ENCODE data around the gene NOC4L. TPM values are rescaled to one million over a fixed set of nuclear protein-coding genes. Genes with fewer than 3 reads are reported as not detected.

The NOC4L gene
- total RNA-seq, 4 donors from 2014 or later, result 10.4 to 15.4 (median 11.5) TPM

- H3K36me3 ChIP-seq, result no peaks in the 10 kb centered on the region
- peaks cover 0 to 5% (median 2%) of the 10 kb centered on the region in 4 donors for H3K4me1 ChIP-seq
- intact Hi-C loops (cut with DNase I), result no loop called here
- H3K27me3 ChIP-seq, result peaks cover 0 to 95% (median 10%) of the 10 kb centered on the region in 4 donors
- H3K27ac ChIP-seq (replicated peaks in 1 of 4), result no peak overlapping the region
- no peak for TF ChIP-seq CTCF (IDR thresholded peaks at IDR 0.05)
- no peak for TF ChIP-seq POLR2AphosphoS5 (IDR thresholded peaks at IDR 0.05)
- TF ChIP-seq EP300 (IDR thresholded peaks at IDR 0.05), result no peak
- TF ChIP-seq POLR2A (IDR thresholded peaks at IDR 0.05; ENCODE audit: low read depth), result no peak
- WGBS, result 40% methylated on average over 10 of the region's 16 CpGs
- no peak for DNase-seq (ENCODE audit: extremely low spot score)
- H3K4me3 ChIP-seq, result no peak overlapping the region
- no peaks in the 10 kb centered on the region for H3K9me3 ChIP-seq
Observed at GRCh38 chr12:132170094-132170636, 25.9 kb downstream of the NOC4L start.

GRCh38 chr12:132170637-132171292, 26.5 kb downstream of the NOC4L start:
- WGBS, result 73% methylated on average over 8 of the region's 33 CpGs
- Histone ChIP-seq H3K4me3 (no peak overlapping the region), H3K4me1 (peaks cover 0 to 5% (median 2%) of the 10 kb centered on the region in 4 donors), H3K9me3 (no peaks in the 10 kb centered on the region), H3K27ac (replicated peaks in 1 of 4) (no peak overlapping the region), H3K27me3 (peaks cover 0 to 100% (median 12%) of the 10 kb centered on the region in 4 donors), H3K36me3 (no peaks in the 10 kb centered on the region)
- TF ChIP-seq POLR2A (IDR thresholded peaks at IDR 0.05; ENCODE audit: low read depth), result no peak
- no peak for TF ChIP-seq EP300 (IDR thresholded peaks at IDR 0.05)
- no peak for TF ChIP-seq POLR2AphosphoS5 (IDR thresholded peaks at IDR 0.05)
- TF ChIP-seq CTCF (IDR thresholded peaks at IDR 0.05), result no peak
- intact Hi-C loops (cut with DNase I), result no loop called here
- DNase-seq (ENCODE audit: extremely low spot score), result no peak

GRCh38 chr12:132171293-132171967, 27.2 kb downstream of the NOC4L start:
- Histone ChIP-seq H3K4me3 (no peak overlapping the region), H3K36me3 (no peaks in the 10 kb centered on the region), H3K9me3 (no peaks in the 10 kb centered on the region), H3K27me3 (peaks cover 0 to 100% (median 13%) of the 10 kb centered on the region in 4 donors), H3K27ac (replicated peaks in 1 of 4) (no peak overlapping the region), H3K4me1 (peaks cover 0 to 5% (median 2%) of the 10 kb centered on the region in 4 donors)
- 80% methylated on average over 4 of the region's 24 CpGs for WGBS
- intact Hi-C loops (cut with DNase I), result no loop called here
- TF ChIP-seq CTCF (IDR thresholded peaks at IDR 0.05) (no peak), POLR2AphosphoS5 (IDR thresholded peaks at IDR 0.05) (no peak), EP300 (IDR thresholded peaks at IDR 0.05) (no peak), POLR2A (IDR thresholded peaks at IDR 0.05; ENCODE audit: low read depth) (no peak)
- DNase-seq (ENCODE audit: extremely low spot score), result no peak

- TF ChIP-seq CTCF (IDR thresholded peaks at IDR 0.05) (no peak), POLR2A (IDR thresholded peaks at IDR 0.05; ENCODE audit: low read depth) (no peak), EP300 (IDR thresholded peaks at IDR 0.05) (no peak), POLR2AphosphoS5 (IDR thresholded peaks at IDR 0.05) (no peak)
- no peaks in the 10 kb centered on the region for H3K9me3 ChIP-seq
- WGBS, result 90% methylated on average over 18 of the region's 28 CpGs
- H3K27ac ChIP-seq (replicated peaks in 1 of 4), result no peak overlapping the region
- H3K36me3 ChIP-seq, result no peaks in the 10 kb centered on the region
- no peak for DNase-seq (ENCODE audit: extremely low spot score)
- H3K4me1 ChIP-seq, result peaks cover 0 to 5% (median 2%) of the 10 kb centered on the region in 4 donors
- no peak overlapping the region for H3K4me3 ChIP-seq
- intact Hi-C loops (cut with DNase I), result no loop called here
- peaks cover 0 to 100% (median 17%) of the 10 kb centered on the region in 4 donors for H3K27me3 ChIP-seq
Observed at GRCh38 chr12:132171968-132172521, 27.8 kb downstream of the NOC4L start.
